K562 (cell line): Measurements from ENCODE around the gene FAM20B. TPM values are rescaled to one million over a fixed set of nuclear protein-coding genes. Genes with fewer than 3 reads are reported as not detected.
A peak's percentile ranks its signal among the peaks of the same experiment; 100 is the strongest.

Experiments used
- CREM ChIP-seq: IDR thresholded peaks from 2 replicates; pipeline ENCODE4 v1.6.1; 2014; ENCODE audit warnings: antibody characterized with exemption, low read depth
- E2F4 ChIP-seq: sonication (generic); formaldehyde crosslinking; IDR thresholded peaks from 2 replicates; pipeline ENCODE4 v1.8.0; 2022; ENCODE audit warnings: mild to moderate bottlenecking, low read depth, missing genetic modification reagents
- ETV1 ChIP-seq: fragments of 450-650 bp; conservative IDR thresholded peaks from 2 replicates; pipeline ENCODE4 v1.6.1; 2016; ENCODE audit warnings: missing genetic modification characterization, control low read depth, low read depth, missing compliant biosample characterization
- FOXK2 ChIP-seq, 2 experiments: fragments of 450-650 bp; IDR thresholded peaks in 1 of 2; conservative IDR thresholded peaks in 1 of 2; 2 replicates each; pipeline ENCODE4 v1.6.1; 2016; ENCODE audit warnings: low read depth in 2 of 2, mild to moderate bottlenecking in 1 of 2
- FUS ChIP-seq: fragments of 200-400 bp; formaldehyde crosslinking; optimal IDR thresholded peaks from 2 replicates; pipeline ENCODE3; 2017; ENCODE audit warnings: low read depth, low read length
- GATA2 ChIP-seq: sonication (generic); formaldehyde crosslinking; IDR thresholded peaks from 2 replicates; pipeline ENCODE4 v1.4.0; 2020; ENCODE audit warnings: mild to moderate bottlenecking, missing genetic modification reagents
- GTF3C2 ChIP-seq: IDR thresholded peaks from 3 replicates; pipeline ENCODE4 v1.6.1; 2011; ENCODE audit warnings: borderline replicate concordance, mild to moderate bottlenecking, moderate library complexity; ENCODE audit not compliant: insufficient read length; ENCODE audit errors: extremely low read depth
- HEY1 ChIP-seq: fragments of 250-450 bp; sonication (Bioruptor Pico); IDR thresholded peaks from 2 replicates; pipeline ENCODE4 v1.5.0; 2020; ENCODE audit warnings: mild to moderate bottlenecking, moderate library complexity, borderline replicate concordance
- JUN ChIP-seq, 2 experiments: sonication (generic) in 1 of 2; formaldehyde crosslinking in 1 of 2; IDR thresholded peaks; 2 replicates each; pipeline versions ENCODE4 v1.6.1 to v1.8.0; 2012 to 2022; ENCODE audit warnings: borderline replicate concordance in 2 of 2, mild to moderate bottlenecking in 2 of 2, improper control_type of control experiment in 1 of 2, low read depth in 1 of 2, low read length in 1 of 2, missing genetic modification reagents in 1 of 2
- MYC ChIP-seq, 2 experiments: fragments of 250-450 bp in 1 of 2; sonication (Bioruptor Pico) in 1 of 2; IDR thresholded peaks; 2 replicates each; pipeline versions ENCODE4 v1.5.1 to v1.6.1; 2012 to 2021; ENCODE audit warnings: low read depth in 2 of 2, borderline replicate concordance in 1 of 2, improper control_type of control experiment in 1 of 2, low read length in 1 of 2, mild to moderate bottlenecking in 1 of 2, moderate library complexity in 1 of 2
- NCOA4 ChIP-seq: fragments of 450-650 bp; IDR thresholded peaks from 2 replicates; pipeline ENCODE4 v1.6.1; 2018; ENCODE audit warnings: mild to moderate bottlenecking; ENCODE audit not compliant: partially characterized antibody
- NELFE ChIP-seq: IDR thresholded peaks from 2 replicates; pipeline ENCODE4 v1.6.1; 2011; ENCODE audit warnings: mild to moderate bottlenecking; ENCODE audit not compliant: insufficient read depth, insufficient read length
- NFE2L1 ChIP-seq: fragments of 450-650 bp; IDR thresholded peaks from 2 replicates; pipeline ENCODE4 v1.6.1; 2016; ENCODE audit warnings: missing genetic modification characterization, low read depth, mild to moderate bottlenecking, missing compliant biosample characterization, moderate library complexity, borderline replicate concordance
- NR1H2 ChIP-seq: sonication (generic); formaldehyde crosslinking; IDR thresholded peaks from 2 replicates; pipeline ENCODE4 v1.4.0; 2020; ENCODE audit warnings: mild to moderate bottlenecking, missing genetic modification reagents
- RCOR1 ChIP-seq, 2 experiments: IDR thresholded peaks; 2 replicates each; pipeline ENCODE4 v1.6.1; 2012; ENCODE audit warnings: low read depth in 2 of 2, low read length in 2 of 2, borderline replicate concordance in 1 of 2, improper control_type of control experiment in 1 of 2
- SMAD1 ChIP-seq: fragments of 150-350 bp; IDR thresholded peaks from 2 replicates; pipeline ENCODE4 v1.6.1; 2014; ENCODE audit warnings: low read length, low read depth; ENCODE audit not compliant: partially characterized antibody
- SNRNP70 ChIP-seq: fragments of 200-400 bp; formaldehyde crosslinking; optimal IDR thresholded peaks from 2 replicates; pipeline ENCODE3; 2017; ENCODE audit warnings: low read depth, low read length
- SREBF1 ChIP-seq: fragments of 150-350 bp; IDR thresholded peaks from 2 replicates; pipeline ENCODE4 v1.6.1; 2014; ENCODE audit warnings: antibody characterized with exemption, low read depth, low read length, borderline replicate concordance
- TBL1XR1 ChIP-seq, 2 experiments: IDR thresholded peaks; 2 replicates each; pipeline ENCODE4 v1.6.1; 2012; ENCODE audit warnings: improper control_type of control experiment in 2 of 2, low read length in 2 of 2, mild to moderate bottlenecking in 1 of 2
- TCF3 ChIP-seq: sonication (generic); formaldehyde crosslinking; IDR thresholded peaks from 2 replicates; pipeline ENCODE4 v1.4.0; 2020; ENCODE audit warnings: mild to moderate bottlenecking, missing genetic modification reagents
- ZNF121 ChIP-seq: sonication (generic); formaldehyde crosslinking; conservative IDR thresholded peaks from 2 replicates; pipeline ENCODE4 v1.8.0; 2022; ENCODE audit warnings: missing genetic modification reagents
- ZNF134 ChIP-seq: fragments of 250-450 bp; sonication (Bioruptor Pico); conservative IDR thresholded peaks from 2 replicates; pipeline ENCODE4 v1.4.0; 2020
- ZNF143 ChIP-seq: sonication (generic); formaldehyde crosslinking; IDR thresholded peaks from 2 replicates; pipeline ENCODE4 v1.9.0; 2022; ENCODE audit warnings: mild to moderate bottlenecking, missing genetic modification reagents
- ZSCAN29 ChIP-seq: fragments of 450-650 bp; IDR thresholded peaks from 2 replicates; pipeline ENCODE4 v1.6.1; 2017
- polyA plus RNA-seq, 8 experiments: library from polyadenylated mRNA; depleted of rRNA in 4 of 8; stranded (reverse) in 5 of 8; unstranded in 3 of 8; fragments of >200 nt; fragmentation: Nextera tagmentation in 2 of 8; fragmentation: Illumina TruSeq in 1 of 8; extraction: Ambion mirVana in 2 of 8; extraction: Trizol in 1 of 8; gene quantifications; 2 replicates each; pipeline versions ENCODE4 v1.2.1 to v1.2.3, GENCODE V29; 2011 to 2014; ENCODE audit warnings: inconsistent platforms in 1 of 8, missing spikeins in 1 of 8
- total RNA-seq, 7 experiments: library from RNA; depleted of rRNA in 6 of 7; stranded (reverse); fragments of >200 nt in 6 of 7; fragmentation: Illumina TruSeq in 2 of 7; extraction: Trizol in 2 of 7; gene quantifications; 2 replicates each; pipeline versions ENCODE4 v1.2.1 to v1.2.3, GENCODE V29; 2011 to 2021; ENCODE audit warnings: low replicate concordance in 1 of 7

FAM20B gene
- total and polyA plus RNA-seq, 9 of the 15 experiments (the other 6 are each of a cell fraction or from before 2014, with no cell fraction given): 7.2 to 67.5 (median 42.9) TPM

GRCh38 chr1:179046808-179047635 is 21.3 kb downstream of the FAM20B start (continued):
- peak; percentile 76 for TF ChIP-seq ZNF134 (CRISPR knock-in tag)
- TF ChIP-seq E2F4 (CRISPR knock-in tag): no peak
- peak; percentile 100 for TF ChIP-seq GATA2 (CRISPR knock-in tag)
- peak; percentile 99 for TF ChIP-seq ETV1 (tag)
- no peak for TF ChIP-seq GTF3C2
- no peak for TF ChIP-seq SNRNP70
- no peak for TF ChIP-seq ZNF143 (CRISPR knock-in tag)
- TF ChIP-seq FOXK2 (conservative IDR thresholded peaks at IDR 0.05 in 1 of 2, IDR thresholded peaks at IDR 0.05 in 1 of 2; ENCODE audit: low read depth in 2 of 2): peak; percentile 48 to 81
- no peak for TF ChIP-seq ZNF121 (CRISPR knock-in tag)
- TF ChIP-seq JUN (IDR thresholded peaks at IDR 0.05; ENCODE audit: borderline replicate concordance, low read depth, low read length): peak; percentile 84
- TF ChIP-seq JUN (CRISPR knock-in tag; IDR thresholded peaks at IDR 0.05; ENCODE audit: borderline replicate concordance): no peak
- no peak for TF ChIP-seq NR1H2 (CRISPR knock-in tag)
- TF ChIP-seq RCOR1 (IDR thresholded peaks at IDR 0.05; ENCODE audit: borderline replicate concordance in 1 of 2, low read depth in 2 of 2, low read length in 2 of 2): peak; percentile 97 to 98
- TF ChIP-seq MYC (IDR thresholded peaks at IDR 0.05; ENCODE audit: low read depth, low read length): peak; percentile 82
- TF ChIP-seq MYC (CRISPR knock-in tag; IDR thresholded peaks at IDR 0.05; ENCODE audit: borderline replicate concordance, low read depth): no peak
- TF ChIP-seq FUS: peak; percentile 86
- peak; percentile 84 for TF ChIP-seq SMAD1
- 0 out of 2 replicates have a peak, but pooled peaks have one; percentile 46 for TF ChIP-seq ZSCAN29
- peak; percentile 100 for TF ChIP-seq TCF3 (CRISPR knock-in tag)
- peak; percentile 92; the same call in 1 of the 2 replicates for TF ChIP-seq HEY1
- peak; percentile 99 to 100 for TF ChIP-seq TBL1XR1 (IDR thresholded peaks at IDR 0.05; ENCODE audit: low read length in 2 of 2)
- no peak for TF ChIP-seq NFE2L1 (tag)
- no peak for TF ChIP-seq SREBF1
- peak; percentile 93 for TF ChIP-seq CREM
- peak; percentile 92 for TF ChIP-seq NCOA4
- peak; percentile 65 for TF ChIP-seq NELFE
